NCI-H1048 (cell line): ENCODE data around the gene RBM23.

Experiments used
- DNase-seq: peaks from one replicate; lab custom pipeline; 2025; lab: John Stamatoyannopoulos, UW

The RBM23 gene

DNA sequence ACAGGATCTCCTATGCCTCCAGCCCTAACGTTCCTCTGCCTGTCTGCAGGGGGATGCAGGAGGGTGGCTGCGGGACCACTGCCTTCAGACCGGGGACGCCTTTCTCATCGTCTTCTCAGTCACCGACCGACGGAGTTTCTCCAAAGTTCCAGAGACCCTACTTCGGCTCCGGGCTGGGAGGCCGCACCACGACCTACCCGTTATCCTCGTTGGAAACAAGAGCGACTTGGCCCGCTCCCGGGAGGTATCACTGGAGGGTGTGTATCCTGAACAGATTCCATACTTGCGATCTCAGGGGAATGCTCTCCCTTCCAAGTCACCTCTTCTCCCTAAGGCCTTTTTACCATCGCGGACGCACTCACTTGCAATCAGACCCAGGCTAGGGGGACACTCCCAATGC is 33.0 kb downstream of the RBM23 start:
- no peak for DNase-seq

DNA sequence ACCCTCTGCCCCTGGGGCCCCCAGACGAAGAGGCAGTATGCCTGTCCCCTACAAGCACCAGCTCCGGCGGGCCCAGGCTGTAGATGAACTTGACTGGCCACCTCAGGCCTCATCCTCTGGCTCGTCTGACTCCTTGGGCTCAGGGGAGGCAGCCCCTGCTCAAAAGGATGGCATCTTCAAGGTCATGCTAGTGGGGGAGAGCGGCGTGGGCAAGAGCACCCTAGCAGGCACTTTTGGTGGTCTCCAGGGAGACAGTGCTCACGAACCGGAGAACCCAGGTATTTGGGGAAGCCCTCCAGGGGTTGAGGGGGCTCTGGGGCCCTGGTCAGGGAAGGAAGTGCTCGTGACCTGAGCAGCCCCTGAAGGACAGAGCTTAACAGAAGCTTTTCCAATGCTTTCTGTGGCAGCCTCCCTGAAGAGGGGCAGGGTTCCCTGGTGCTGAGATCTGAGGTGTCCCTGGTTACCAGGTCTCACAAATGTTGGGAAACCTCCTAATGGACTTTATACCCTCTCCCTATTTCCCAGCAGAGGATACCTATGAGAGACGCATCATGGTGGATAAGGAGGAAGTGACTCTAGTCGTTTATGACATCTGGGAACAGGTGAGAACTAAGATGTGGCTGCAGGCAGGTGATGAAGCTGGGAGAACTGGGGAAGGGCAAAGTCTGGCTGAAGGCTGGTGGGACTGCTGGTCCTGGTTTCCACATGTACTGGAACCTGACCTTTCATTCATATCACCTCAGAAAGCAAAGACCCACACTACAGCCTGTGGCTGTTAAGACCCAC is 34.0 kb downstream of the RBM23 start:
- DNase-seq: no peak

DNA sequence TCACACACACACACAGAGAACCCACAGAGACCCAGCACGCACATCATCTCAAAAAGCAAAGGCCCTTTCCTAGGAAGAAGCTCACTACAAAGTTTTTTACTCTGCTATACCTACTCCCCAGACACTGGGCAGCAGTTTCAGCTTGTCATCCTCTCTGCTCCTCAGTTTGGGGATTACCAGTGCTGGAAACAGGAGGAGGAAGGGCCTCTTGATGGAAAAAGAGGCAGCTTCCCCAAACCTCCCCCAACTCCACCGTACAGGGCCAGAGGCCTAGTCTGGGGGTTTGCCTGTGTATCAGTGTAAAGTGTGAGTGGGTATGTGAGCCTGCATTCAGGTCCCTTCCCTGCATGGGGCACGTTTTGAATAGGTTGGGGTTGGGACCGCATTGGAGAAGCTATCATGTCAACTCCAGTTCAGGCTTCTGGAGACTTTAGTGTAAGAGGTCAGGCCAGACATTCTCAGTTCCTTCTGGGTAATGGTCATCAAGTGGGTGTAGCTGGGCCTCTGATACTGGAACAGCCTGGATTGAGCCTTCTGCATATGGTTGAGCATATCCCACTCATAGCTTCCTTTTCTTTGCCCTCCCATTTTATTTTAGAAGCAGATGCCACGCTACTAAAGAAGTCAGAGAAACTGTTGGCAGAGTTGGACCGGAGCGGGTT is 34.7 kb downstream of the RBM23 start:
- DNase-seq: no peak

DNA sequence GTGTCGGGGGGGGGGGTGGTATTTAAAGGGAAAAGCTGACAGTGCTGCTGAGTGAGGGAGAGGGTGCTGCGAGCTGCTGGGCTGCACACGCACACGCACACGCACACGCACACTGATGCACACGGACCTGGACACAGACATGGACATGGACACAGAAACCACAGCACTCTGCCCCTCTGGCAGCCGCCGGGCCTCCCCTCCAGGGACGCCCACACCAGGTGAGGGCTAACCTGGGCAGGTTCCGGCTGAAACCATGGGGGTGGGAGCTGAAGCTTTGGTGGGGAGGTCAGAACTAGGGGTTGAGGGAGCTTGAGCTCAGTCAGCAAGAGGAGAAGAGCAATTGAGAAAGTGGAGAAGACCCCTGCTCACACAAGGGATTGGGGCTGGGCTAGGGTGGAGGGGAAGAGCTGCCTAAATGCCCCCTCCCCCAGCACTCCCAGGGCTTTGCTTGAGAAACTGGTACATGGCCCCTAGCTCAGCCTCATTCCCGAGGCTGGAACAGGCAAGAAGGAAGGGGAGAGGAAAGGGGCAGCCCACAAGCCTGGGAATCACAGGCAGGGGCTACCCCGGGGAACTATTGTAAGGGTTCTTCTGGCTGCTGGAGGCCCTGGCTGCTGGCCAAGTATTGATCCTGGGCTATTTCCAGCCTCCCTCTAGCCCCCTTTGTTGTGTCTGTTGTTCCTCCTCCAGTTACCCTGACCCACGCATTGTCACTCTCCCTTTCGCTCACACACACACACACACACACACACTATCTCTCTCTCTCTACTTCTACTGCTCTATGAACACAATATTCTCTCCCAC is 35.6 kb downstream of the RBM23 start, which contains the start of gene REM2:
REM2 (plus strand) TSS at position 50 of the 804 bp plus-strand sequence; CDS start at position 116, 66 bp downstream.
- no peak for DNase-seq

DNA sequence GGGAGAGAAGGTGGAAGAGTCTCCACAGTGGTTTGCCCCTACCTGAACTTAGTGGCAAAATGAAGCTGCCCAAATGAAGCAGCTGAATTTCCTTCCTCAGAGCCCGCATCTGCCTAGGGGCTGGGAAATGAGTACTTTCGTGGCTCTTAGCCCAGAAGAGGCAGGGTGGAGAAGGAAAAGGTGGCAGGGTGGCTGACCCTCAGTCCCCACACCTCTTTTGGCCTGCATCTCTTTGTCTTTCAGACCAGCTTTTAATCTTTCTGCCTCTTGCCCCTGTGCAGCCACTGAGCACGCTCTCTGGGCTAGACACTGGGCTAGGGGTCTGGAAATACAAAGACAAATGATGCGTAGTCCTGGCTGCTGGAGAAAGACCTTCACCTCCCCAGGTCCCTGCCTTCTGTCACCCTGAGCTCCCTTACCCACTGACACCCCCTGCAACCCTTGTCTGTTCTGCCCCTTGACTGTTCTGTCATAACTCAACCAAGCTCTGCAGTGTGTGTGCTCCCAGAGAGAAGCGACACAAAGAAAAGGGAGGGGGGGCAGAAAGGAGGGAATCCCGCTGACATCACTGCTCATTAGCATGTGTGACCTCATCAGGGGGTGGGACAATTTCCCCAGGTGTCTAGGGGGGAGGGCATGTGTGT is 36.3 kb downstream of the RBM23 start:
- DNase-seq: no peak

DNA sequence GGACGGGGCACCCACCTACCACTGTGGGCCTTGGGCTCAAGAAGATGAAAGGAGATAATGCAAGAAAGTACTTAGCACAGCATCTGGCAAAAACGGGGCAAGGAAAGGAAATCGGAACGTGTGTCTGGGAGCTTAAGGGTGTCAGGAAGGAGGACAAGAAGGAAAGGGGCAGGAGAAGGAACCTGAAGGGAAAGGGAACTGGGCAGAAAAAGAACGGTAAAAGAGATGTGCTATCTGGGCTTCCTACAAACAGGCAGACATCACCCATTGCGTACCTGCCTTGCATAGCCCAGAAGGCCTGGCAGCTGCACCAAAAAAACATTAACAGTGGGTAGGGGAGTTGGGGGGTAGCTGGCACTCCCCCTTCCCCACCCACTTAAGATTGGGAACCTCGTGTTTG is 36.9 kb downstream of the RBM23 start:
- DNase-seq: no peak

DNA sequence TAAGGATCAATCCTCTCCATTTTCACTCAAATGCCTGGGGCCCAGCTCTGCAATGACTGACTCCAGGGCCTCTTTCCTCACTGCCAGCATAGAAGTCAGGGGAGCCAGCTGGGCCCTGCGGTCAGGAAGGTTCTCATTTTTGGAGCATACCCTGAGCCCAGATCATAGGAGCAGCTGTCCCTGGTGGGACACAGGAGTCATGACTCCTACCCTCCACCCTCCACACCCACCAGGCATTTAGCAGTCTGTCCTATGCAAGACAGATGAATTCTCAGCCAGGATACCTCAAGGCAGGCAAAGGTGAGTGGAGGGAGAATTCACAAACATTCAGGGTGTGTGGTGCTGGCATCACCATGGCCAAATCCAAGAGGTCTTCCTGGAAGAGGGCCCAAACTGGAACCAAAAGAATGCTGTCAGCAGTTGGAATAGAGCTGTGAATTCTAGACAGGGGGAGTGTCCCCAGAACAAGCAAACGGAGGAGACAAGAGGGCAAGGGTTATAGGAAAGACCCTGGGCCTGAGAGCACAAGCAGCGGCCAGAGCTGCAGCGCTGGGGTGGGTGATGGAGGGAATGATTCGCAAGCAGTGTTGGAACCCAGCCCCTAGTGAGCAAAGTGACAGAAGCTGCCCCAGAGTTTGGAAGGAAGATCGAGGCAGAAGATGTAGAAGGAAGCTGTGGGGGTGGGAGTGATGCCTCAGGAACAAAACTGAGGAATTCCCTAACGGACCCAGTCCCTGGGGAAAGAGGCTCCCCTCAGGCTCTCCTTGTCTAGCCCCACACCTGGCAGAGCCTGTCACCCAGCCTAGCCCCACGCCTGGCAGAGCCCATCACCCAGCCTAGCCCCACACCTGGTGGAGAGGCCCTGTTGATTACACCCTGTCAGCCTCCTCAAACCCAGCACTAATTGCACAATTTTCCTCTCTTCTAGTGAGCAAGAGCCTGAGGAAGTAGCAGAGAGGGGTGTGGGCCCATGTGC is 40.4 kb downstream of the RBM23 start:
- DNase-seq: no peak

DNA sequence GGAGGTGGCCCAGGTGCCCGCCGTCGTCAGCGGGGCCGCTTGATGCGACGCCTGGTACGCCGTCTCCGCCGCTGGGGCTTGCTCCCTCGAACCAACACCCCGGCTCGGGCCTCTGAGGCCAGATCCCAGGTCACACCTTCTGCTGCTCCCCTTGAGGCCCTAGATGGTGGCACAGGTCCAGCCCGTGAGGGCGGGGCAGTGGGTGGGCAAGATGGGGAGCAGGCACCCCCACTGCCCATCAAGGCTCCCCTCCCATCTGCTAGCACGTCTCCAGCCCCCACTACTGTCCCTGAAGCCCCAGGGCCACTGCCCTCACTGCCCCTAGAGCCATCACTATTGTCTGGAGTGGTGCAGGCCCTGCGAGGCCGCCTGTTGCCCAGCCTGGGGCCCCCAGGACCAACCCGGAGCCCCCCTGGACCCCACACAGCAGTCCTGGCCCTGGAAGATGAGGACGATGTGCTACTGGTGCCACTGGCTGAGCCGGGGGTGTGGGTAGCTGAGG is 41.9 kb downstream of the RBM23 start:
- no peak for DNase-seq

DNA sequence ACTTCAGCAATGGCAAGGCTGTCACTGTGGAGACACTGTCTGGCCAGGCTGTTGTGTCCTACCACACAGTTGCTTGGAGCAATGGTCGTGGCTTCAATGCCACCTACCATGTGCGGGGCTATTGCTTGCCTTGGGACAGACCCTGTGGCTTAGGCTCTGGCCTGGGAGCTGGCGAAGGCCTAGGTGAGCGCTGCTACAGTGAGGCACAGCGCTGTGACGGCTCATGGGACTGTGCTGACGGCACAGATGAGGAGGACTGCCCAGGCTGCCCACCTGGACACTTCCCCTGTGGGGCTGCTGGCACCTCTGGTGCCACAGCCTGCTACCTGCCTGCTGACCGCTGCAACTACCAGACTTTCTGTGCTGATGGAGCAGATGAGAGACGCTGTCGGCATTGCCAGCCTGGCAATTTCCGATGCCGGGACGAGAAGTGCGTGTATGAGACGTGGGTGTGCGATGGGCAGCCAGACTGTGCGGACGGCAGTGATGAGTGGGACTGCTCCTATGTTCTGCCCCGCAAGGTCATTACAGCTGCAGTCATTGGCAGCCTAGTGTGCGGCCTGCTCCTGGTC is 43.1 kb downstream of the RBM23 start:
- DNase-seq: no peak

DNA sequence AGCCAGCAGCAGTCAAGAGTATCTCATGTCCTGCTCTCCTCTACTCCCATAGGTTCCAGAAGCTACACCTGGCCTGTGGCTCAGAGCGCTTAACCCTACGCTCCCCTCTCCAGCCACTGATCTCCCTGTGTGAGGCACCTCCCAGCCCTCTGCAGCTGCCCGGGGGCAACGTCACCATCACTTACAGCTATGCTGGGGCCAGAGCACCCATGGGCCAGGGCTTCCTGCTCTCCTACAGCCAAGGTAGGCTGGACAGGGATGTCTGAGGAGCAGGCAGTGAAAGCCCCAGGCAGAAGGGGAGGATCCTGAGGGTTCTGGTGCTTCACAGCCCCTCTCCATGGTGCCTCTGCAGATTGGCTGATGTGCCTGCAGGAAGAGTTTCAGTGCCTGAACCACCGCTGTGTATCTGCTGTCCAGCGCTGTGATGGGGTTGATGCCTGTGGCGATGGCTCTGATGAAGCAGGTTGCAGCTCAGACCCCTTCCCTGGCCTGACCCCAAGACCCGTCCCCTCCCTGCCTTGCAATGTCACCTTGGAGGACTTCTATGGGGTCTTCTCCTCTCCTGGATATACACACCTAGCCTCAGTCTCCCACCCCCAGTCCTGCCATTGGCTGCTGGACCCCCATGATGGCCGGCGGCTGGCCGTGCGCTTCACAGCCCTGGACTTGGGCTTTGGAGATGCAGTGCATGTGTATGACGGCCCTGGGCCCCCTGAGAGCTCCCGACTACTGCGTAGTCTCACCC is 43.8 kb downstream of the RBM23 start:
- DNase-seq: no peak

DNA sequence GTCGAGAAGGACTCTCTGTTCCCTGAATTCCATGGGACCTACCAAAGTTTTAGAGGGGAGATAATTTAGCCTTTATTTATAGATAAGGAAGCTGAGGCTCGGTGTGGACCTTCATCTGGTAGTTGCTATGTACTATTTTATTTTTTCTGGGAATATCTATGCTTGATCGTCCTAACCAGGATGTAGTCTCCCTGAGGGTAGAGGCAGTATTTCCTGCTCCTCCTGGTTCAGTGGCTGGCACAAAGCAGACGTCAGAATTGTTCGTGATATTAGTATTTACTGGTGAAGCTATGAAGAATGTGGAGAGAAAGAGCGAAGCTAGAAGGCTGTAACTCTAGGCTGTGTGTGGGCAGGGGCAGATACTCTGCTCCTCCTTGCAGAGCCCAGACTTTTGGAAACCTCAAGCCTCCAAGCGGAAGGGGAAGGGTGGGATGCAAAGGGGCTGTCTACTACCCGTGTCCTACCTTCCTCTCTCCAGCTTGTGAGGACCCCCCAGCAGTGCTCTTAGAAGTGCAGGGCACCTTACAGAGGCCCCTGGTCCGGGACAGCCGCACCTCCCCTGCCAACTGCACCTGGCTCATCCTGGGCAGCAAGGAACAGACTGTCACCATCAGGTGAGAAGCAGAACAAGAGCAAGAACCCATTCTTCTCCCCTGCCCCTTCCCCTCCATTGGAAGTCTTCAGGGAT is 46.0 kb downstream of the RBM23 start:
- DNase-seq: no peak

DNA sequence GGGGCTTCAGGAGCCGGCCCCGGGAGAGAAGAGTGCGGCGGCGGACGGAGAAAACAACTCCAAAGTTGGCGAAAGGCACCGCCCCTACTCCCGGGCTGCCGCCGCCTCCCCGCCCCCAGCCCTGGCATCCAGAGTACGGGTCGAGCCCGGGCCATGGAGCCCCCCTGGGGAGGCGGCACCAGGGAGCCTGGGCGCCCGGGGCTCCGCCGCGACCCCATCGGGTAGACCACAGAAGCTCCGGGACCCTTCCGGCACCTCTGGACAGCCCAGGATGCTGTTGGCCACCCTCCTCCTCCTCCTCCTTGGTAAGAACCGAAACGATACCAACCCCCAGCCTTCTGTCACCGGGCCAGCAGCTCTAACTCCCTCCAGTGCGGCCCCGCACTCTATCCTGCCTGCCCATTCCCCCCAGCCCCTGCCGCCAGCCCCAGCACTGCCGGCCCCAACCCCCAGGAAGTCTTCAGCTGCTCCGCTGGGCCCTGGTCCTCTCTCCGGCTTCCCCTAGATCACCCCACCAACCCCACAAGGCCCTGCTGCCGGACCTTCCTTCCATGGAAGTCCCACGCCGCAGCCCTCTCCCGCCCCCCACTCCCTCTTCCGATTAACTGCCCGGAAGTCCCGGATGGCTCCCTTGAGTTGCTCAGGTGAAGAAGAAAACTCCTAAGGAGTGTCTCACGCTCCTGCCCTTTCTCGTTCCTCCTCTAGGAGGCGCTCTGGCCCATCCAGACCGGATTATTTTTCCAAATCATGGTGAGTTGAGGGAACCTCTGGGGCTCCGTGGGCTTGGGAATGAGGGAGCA is 46.7 kb downstream of the RBM23 start:
- peak; percentile 56 for DNase-seq

DNA sequence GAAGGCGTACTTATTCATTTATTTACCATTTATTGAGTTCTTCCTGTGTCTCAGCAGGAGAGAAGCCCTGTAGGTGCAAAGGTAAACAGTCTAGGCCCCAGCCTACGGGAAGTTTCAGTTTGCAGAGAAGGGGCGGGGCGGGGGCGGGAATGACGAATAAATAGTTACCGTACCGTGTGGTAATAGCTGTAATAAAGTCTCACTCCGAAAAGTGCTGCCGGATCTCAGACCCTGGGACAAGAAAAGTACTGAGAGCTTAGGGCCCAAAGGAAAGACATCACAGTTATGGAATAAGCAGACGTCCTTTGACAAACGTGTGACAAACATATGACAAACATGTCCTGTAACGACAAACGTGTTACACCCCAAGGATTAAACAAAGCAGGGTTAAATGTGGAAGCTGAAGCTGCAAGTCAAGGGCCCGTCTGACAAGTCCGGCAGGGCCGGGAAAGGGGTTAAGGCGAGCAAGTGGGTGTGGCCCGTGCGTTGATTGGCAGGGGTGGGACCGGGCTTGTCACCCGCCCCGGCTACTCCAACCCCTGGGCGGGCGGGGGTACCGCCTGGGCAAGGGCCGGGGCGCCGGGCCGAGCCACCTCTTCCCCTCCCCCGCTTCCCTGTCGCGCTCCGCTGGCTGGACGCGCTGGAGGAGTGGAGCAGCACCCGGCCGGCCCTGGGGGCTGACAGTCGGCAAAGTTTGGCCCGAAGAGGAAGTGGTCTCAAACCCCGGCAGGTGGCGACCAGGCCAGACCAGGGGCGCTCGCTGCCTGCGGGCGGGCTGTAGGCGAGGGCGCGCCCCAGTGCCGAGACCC is 47.5 kb downstream of the RBM23 start, which contains the start of gene LRP10:
LRP10 (plus strand) TSS at position 517 of the 809 bp plus-strand sequence. CDS start 564 bp downstream, outside the sequence.
- peak; percentile 36 for DNase-seq

DNA sequence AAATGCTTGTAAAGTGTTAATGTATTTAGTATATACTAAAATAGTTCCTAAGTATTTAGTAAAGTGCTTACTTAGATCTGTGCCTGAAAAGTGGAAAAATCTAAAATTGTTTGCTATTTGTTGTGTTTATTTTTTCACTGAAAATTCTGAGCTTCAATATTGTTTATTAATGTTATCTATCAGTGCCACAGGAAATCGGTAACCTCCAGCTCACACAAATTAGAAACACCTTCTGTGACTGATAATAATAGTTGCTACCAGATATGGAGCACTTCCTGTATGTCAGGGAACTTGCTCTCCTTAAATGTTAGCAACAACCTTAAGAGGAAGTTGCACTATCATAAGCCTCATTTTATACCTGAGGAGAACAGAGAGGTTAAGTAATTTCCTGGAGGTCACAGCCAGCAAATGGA is 48.1 kb downstream of the RBM23 start:
- DNase-seq: no peak

DNA sequence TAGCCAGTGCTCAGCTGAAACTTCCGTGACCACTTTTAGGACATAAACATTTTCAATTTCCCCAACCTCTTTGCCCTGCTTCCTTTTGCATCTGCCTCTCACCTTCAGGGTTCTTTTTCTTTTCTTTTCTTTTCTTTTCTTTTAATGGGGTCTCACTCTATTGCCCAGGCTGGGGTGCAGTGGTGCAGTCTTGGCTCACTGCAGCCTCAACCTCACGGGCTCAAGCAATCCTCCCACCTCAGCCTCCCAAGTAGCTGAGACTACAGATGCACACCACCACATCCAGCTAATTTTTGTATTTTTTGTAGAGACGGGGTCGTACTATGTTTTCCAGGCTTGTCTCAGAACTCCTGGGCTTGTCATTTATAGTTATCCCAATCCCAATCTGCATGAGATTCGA is 52.1 kb downstream of the RBM23 start:
- DNase-seq: no peak

DNA sequence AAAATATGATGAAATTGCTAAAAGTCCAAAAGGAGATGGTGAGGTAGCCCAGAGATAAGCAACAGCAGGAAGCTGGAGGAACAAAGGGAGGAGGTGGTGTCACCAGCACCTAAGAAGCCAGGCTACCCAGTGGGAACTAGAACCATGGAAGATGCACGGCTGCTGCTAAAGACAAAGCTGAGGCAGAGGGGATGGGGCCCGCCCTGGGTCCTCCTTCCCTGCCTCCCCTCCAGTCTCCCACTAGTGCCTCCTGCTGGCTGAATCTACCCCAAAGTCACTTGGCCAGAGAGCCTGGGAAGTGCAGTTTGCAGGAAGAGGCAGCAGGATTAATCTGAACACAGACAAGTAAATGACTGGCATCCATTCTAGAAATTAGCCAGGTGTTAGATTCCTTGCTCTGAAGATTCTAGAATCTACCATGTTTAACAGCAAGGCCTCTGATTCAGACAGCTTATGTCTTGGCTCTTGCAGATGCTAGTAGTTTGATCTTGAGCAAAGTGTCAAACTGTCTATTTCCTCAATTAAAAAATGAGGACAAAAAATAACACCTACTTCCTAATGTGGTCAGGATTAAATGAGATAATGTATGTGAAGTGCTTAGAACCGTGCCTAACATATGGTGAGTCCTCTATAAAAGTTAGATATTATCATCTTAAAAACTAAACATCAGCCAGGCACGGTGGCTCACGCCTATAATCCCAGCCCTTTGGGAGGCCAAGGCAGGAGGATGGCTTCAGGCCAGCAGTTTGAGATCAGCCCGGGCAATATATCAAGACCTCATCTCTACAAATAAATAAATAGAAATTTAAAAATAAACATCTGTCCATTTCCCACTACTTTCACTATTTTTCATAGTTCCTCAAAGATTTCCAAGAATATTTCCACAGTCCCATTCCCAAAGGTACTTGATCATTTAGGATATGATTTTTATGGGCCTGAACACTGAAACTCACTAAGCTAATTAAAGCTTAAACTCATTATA is 53.2 kb downstream of the RBM23 start:
- DNase-seq: no peak
